WTC11 (cell line): ENCODE data around the gene CPPED1. TPM values are rescaled to one million over a fixed set of nuclear protein-coding genes. Genes with fewer than 3 reads are reported as not detected.

Experiments used
- ATAC-seq: fragments of 200-7000 bp; cut with Tn5 transposase; 2 replicates; pipeline ENCODE4 v1.10.0; 2021; ENCODE audit warnings: mild to moderate bottlenecking, moderate library complexity
- CTCF ChIA-PET: fragments of 300-600 bp; sonication (Branson Sonifier 250); formaldehyde crosslinking; loops from one replicate; lab custom pipeline; 2021; ENCODE audit warnings: antibody characterized with exemption; lab: Charles Lee
- POLR2A ChIA-PET: fragments of 350-600 bp; sonication (Branson Sonifier 250); formaldehyde crosslinking; loops from one replicate; lab custom pipeline; 2021; ENCODE audit warnings: antibody characterized with exemption; lab: Charles Lee
- DNase-seq: peaks from one replicate; pipeline ENCODE4 v3.0.0; 2021; ENCODE audit warnings: low spot score
- H3K27ac Mint-ChIP-seq: 2 replicates; pipeline ENCODE4 v1.8.0; 2021; ENCODE audit warnings: mixed read lengths
- H3K27me3 Mint-ChIP-seq: 2 replicates; pipeline ENCODE4 v1.8.0; 2021; ENCODE audit warnings: low read depth, mild to moderate bottlenecking, moderate library complexity, mixed read lengths
- H3K36me3 Mint-ChIP-seq: 2 replicates; pipeline ENCODE4 v1.8.0; 2021; ENCODE audit warnings: mixed read lengths
- H3K4me1 Mint-ChIP-seq: 2 replicates; pipeline ENCODE4 v1.8.0; 2022; ENCODE audit warnings: mixed read lengths
- H3K4me3 Mint-ChIP-seq: 2 replicates; pipeline ENCODE4 v1.8.0; 2021; ENCODE audit warnings: mild to moderate bottlenecking, moderate library complexity, mixed read lengths
- H3K9me3 Mint-ChIP-seq: 2 replicates; pipeline ENCODE4 v1.8.0; 2021; ENCODE audit warnings: mixed read lengths
- KAT7 ChIP-seq: sonication (generic); formaldehyde crosslinking; IDR thresholded peaks from 2 replicates; pipeline ENCODE4 v1.8.1; 2023; ENCODE audit warnings: missing genetic modification reagents, mild to moderate bottlenecking, borderline replicate concordance
- MLX ChIP-seq: sonication (generic); formaldehyde crosslinking; IDR thresholded peaks from 2 replicates; pipeline ENCODE4 v1.8.1; 2023; ENCODE audit warnings: mild to moderate bottlenecking, missing genetic modification reagents, moderate library complexity
- NFYB ChIP-seq: sonication (generic); formaldehyde crosslinking; conservative IDR thresholded peaks from 2 replicates; pipeline ENCODE4 v1.8.0; 2022; ENCODE audit warnings: low read depth, missing genetic modification reagents
- PRRX2 ChIP-seq: fragments of 250-450 bp; sonication (Bioruptor Pico); IDR thresholded peaks from 2 replicates; pipeline ENCODE4 v1.8.0; 2021; ENCODE audit warnings: mild to moderate bottlenecking
- SMAD3 ChIP-seq: sonication (generic); formaldehyde crosslinking; IDR thresholded peaks from 2 replicates; pipeline ENCODE4 v1.8.0; 2022; ENCODE audit warnings: missing genetic modification reagents, mild to moderate bottlenecking, borderline replicate concordance
- SMAD4 ChIP-seq: sonication (generic); formaldehyde crosslinking; IDR thresholded peaks from 2 replicates; pipeline ENCODE4 v1.8.0; 2022; ENCODE audit warnings: mild to moderate bottlenecking, missing genetic modification reagents
- USF1 ChIP-seq: sonication (generic); formaldehyde crosslinking; IDR thresholded peaks from 2 replicates; pipeline ENCODE4 v1.8.0; 2022; ENCODE audit warnings: mild to moderate bottlenecking, missing genetic modification reagents
- ZNF423 ChIP-seq: fragments of 250-450 bp; sonication (Bioruptor Pico); IDR thresholded peaks from 2 replicates; pipeline ENCODE4 v2.1.2; 2022; ENCODE audit warnings: mild to moderate bottlenecking, moderate library complexity
- total RNA-seq: library from RNA; stranded (reverse); gene quantifications from 3 replicates; pipeline ENCODE4 v1.2.3, GENCODE V29; 2021
- TF ChIP-seq, protein P1 (sequence below): sonication (generic); formaldehyde crosslinking; IDR thresholded peaks from 2 replicates; pipeline ENCODE4 v1.8.1; 2023; ENCODE audit warnings: mild to moderate bottlenecking, missing genetic modification reagents, borderline replicate concordance
- TF ChIP-seq, protein P2 (sequence below): sonication (generic); formaldehyde crosslinking; IDR thresholded peaks from 2 replicates; pipeline ENCODE4 v1.8.0; 2022; ENCODE audit warnings: mild to moderate bottlenecking, missing genetic modification reagents
- TF ChIP-seq, protein P3 (sequence below): sonication (generic); formaldehyde crosslinking; IDR thresholded peaks from 2 replicates; pipeline ENCODE4 v1.8.0; 2022; ENCODE audit warnings: mild to moderate bottlenecking, missing genetic modification reagents
- TF ChIP-seq, protein P4 (sequence below): fragments of 250-450 bp; sonication (Bioruptor Pico); IDR thresholded peaks from 2 replicates; pipeline ENCODE4 v1.8.0; 2021; ENCODE audit warnings: mild to moderate bottlenecking

Gene CPPED1
- total RNA-seq, 1 experiment from 2014 or later = 8.8 TPM

- TF ChIP-seq NFYB (no peak), SMAD3 (no peak), ZNF423 (CRISPR knock-in tag) (no peak), MLX (no peak), PRRX2 (CRISPR knock-in tag) (no peak), USF1 (CRISPR knock-in tag) (no peak), SMAD4 (no peak)
- TF ChIP-seq, protein P1, sequence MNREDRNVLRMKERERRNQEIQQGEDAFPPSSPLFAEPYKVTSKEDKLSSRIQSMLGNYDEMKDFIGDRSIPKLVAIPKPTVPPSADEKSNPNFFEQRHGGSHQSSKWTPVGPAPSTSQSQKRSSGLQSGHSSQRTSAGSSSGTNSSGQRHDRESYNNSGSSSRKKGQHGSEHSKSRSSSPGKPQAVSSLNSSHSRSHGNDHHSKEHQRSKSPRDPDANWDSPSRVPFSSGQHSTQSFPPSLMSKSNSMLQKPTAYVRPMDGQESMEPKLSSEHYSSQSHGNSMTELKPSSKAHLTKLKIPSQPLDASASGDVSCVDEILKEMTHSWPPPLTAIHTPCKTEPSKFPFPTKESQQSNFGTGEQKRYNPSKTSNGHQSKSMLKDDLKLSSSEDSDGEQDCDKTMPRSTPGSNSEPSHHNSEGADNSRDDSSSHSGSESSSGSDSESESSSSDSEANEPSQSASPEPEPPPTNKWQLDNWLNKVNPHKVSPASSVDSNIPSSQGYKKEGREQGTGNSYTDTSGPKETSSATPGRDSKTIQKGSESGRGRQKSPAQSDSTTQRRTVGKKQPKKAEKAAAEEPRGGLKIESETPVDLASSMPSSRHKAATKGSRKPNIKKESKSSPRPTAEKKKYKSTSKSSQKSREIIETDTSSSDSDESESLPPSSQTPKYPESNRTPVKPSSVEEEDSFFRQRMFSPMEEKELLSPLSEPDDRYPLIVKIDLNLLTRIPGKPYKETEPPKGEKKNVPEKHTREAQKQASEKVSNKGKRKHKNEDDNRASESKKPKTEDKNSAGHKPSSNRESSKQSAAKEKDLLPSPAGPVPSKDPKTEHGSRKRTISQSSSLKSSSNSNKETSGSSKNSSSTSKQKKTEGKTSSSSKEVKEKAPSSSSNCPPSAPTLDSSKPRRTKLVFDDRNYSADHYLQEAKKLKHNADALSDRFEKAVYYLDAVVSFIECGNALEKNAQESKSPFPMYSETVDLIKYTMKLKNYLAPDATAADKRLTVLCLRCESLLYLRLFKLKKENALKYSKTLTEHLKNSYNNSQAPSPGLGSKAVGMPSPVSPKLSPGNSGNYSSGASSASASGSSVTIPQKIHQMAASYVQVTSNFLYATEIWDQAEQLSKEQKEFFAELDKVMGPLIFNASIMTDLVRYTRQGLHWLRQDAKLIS (CRISPR knock-in tag) = no peak
- TF ChIP-seq, protein P2, sequence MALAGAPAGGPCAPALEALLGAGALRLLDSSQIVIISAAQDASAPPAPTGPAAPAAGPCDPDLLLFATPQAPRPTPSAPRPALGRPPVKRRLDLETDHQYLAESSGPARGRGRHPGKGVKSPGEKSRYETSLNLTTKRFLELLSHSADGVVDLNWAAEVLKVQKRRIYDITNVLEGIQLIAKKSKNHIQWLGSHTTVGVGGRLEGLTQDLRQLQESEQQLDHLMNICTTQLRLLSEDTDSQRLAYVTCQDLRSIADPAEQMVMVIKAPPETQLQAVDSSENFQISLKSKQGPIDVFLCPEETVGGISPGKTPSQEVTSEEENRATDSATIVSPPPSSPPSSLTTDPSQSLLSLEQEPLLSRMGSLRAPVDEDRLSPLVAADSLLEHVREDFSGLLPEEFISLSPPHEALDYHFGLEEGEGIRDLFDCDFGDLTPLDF (CRISPR knock-in tag) = no peak
- TF ChIP-seq, protein P3, sequence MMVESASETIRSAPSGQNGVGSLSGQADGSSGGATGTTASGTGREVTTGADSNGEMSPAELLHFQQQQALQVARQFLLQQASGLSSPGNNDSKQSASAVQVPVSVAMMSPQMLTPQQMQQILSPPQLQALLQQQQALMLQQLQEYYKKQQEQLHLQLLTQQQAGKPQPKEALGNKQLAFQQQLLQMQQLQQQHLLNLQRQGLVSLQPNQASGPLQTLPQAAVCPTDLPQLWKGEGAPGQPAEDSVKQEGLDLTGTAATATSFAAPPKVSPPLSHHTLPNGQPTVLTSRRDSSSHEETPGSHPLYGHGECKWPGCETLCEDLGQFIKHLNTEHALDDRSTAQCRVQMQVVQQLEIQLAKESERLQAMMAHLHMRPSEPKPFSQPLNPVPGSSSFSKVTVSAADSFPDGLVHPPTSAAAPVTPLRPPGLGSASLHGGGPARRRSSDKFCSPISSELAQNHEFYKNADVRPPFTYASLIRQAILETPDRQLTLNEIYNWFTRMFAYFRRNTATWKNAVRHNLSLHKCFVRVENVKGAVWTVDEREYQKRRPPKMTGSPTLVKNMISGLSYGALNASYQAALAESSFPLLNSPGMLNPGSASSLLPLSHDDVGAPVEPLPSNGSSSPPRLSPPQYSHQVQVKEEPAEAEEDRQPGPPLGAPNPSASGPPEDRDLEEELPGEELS (CRISPR knock-in tag) = no peak
- TF ChIP-seq, protein P4, sequence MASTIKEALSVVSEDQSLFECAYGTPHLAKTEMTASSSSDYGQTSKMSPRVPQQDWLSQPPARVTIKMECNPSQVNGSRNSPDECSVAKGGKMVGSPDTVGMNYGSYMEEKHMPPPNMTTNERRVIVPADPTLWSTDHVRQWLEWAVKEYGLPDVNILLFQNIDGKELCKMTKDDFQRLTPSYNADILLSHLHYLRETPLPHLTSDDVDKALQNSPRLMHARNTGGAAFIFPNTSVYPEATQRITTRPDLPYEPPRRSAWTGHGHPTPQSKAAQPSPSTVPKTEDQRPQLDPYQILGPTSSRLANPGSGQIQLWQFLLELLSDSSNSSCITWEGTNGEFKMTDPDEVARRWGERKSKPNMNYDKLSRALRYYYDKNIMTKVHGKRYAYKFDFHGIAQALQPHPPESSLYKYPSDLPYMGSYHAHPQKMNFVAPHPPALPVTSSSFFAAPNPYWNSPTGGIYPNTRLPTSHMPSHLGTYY = no peak
- Mint-ChIP-seq H3K4me3 (peak overlapping the region; percentile 96), H3K27ac (no peak overlapping the region), H3K4me1 (peaks cover 16% of the 10 kb centered on the region), H3K27me3 (peaks cover 4% of the 10 kb centered on the region; the same call in 1 of the 2 replicates), H3K36me3 (no peaks in the 10 kb centered on the region), H3K9me3 (0 out of 2 replicates have a peak, but pooled peaks cover 3% of the 10 kb centered on the region)
- DNase-seq (no peak), ATAC-seq (no peak)
- ChIA-PET CTCF (no interaction called here), POLR2A (no interaction called here)
These were observed 1.6 kb downstream of the CPPED1 start for GRCh38 chr16:12802048-12802447.

DNA sequence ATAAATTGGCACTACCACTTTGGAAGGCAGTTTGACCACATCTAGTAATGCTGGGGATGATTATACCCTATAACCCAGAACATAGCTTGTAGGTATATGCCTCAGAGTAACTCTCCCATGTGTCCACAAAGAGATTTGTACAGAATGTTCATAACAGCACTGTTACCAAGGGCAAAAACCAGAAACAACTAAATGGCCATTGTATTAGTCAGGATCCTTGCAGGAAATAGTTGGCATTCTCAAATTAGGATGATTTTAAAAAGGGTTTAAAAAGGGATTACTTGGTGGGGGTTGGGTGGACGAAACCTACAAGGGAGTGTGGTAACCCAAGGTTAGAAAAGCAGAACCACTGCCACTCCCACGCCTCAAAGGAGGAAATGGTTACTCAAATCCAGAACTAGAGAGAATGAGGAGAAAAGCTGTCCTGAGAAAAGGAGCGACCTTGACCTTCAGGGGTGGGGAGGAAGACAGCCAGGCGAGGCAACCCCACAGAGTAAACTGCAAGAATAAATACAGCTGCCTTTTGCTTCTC is 2.1 kb downstream of the CPPED1 start:
- peaks cover 4% of the 10 kb centered on the region; the same call in 1 of the 2 replicates for H3K27me3 Mint-ChIP-seq
- H3K4me3 Mint-ChIP-seq = peak overlapping the region; percentile 96; the same call in 1 of the 2 replicates
- H3K9me3 Mint-ChIP-seq = 0 out of 2 replicates have a peak, but pooled peaks cover 3% of the 10 kb centered on the region
- TF ChIP-seq KAT7 (CRISPR knock-in tag) = no peak
- H3K4me1 Mint-ChIP-seq = peaks cover 16% of the 10 kb centered on the region
- ChIA-PET POLR2A (no interaction called here), CTCF (no interaction called here)
- no peaks in the 10 kb centered on the region for H3K36me3 Mint-ChIP-seq
- no peak for DNase-seq
- H3K27ac Mint-ChIP-seq = no peak overlapping the region
- ATAC-seq = no peak
